Stimulated activated naive CD8-positive, alpha-beta T cell treated with anti-CD3 and anti-CD28 coated beads, Interleukin-15, Interleukin-2, amounts not matched to agents 100 ng/mL and 50 ng/mL, for 24 hours (primary cell): ENCODE data around the gene CHRM1.
"Not testable (repeated sequence)": the region's sequence is repeated elsewhere in the genome, so short reads cannot be mapped to it uniquely, and the experiment has no call there.

ENCODE experiments used
- H3K27ac Mint-ChIP-seq: one replicate; pipeline ENCODE4 v1.8.0; 2021; ENCODE audit warnings: mild to moderate bottlenecking, mixed read lengths
- H3K27me3 Mint-ChIP-seq: one replicate; pipeline ENCODE4 v1.8.0; 2021; ENCODE audit warnings: mixed read lengths
- H3K36me3 Mint-ChIP-seq: one replicate; pipeline ENCODE4 v1.8.0; 2021; ENCODE audit warnings: low read depth, mixed read lengths
- H3K4me1 Mint-ChIP-seq: one replicate; pipeline ENCODE4 v1.8.0; 2021; ENCODE audit warnings: low read depth, mixed read lengths
- H3K4me3 Mint-ChIP-seq: one replicate; pipeline ENCODE4 v1.8.0; 2021; ENCODE audit warnings: mild to moderate bottlenecking, mixed read lengths
- H3K9me3 Mint-ChIP-seq: one replicate; pipeline ENCODE4 v1.8.0; 2021; ENCODE audit warnings: mixed read lengths

CHRM1 gene, protein sequence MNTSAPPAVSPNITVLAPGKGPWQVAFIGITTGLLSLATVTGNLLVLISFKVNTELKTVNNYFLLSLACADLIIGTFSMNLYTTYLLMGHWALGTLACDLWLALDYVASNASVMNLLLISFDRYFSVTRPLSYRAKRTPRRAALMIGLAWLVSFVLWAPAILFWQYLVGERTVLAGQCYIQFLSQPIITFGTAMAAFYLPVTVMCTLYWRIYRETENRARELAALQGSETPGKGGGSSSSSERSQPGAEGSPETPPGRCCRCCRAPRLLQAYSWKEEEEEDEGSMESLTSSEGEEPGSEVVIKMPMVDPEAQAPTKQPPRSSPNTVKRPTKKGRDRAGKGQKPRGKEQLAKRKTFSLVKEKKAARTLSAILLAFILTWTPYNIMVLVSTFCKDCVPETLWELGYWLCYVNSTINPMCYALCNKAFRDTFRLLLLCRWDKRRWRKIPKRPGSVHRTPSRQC

DNA sequence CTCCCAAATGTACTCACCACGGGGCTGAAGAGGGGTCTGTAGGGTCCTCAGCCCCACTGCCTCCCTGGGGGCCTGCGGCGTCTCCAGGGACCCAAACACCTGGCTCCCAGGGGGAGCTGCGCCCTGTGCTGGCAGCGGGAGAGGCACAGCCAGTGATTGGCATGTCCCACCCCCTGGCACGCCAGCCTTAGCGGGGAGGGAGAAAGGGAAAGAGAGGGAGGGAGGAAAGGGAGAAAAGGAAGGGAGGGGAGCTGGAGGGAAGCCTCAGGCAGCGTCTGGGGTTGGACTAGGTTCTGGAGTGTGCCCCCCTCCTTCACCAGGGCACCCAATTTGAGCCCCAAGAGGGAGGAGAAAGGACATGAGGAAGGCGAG, at the start of gene CHRM1:
Gene CHRM1, minus strand, starts transcription at position 163 of the 372 bp plus-strand sequence. CDS start 10,263 bp downstream, outside the sequence.
- H3K4me3 Mint-ChIP-seq = no peak within 1 kb of the TSS
- no peak within 1 kb of the TSS for H3K27ac Mint-ChIP-seq
- H3K4me1 Mint-ChIP-seq = peaks cover 31% of the 10 kb centered on the region
- no peaks in the 10 kb centered on the region for H3K36me3 Mint-ChIP-seq
- H3K9me3 Mint-ChIP-seq = no peaks in the 10 kb centered on the region
- peaks cover 39% of the 10 kb centered on the region for H3K27me3 Mint-ChIP-seq

DNA sequence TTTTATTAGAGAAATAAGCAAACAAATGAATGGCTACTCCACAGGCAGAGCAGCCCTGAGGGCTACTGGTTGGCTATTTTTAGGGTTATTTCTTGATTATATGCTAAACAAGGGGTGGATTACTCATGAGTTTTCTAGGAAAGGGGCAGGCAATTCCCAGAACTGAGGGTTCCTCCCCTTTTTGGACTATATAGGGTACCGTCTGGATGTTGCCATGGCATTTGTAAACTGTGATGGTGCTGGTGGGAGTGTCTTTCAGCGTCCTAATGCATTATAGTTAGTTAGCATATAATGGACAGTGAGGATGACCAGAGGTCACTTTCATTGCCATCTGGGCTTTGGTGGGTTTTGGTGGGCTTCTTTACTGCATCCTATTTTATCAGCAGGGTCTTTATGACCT, 44.4 kb upstream of the CHRM1 start:
- no peaks in the 10 kb centered on the region for H3K4me1 Mint-ChIP-seq
- no peaks in the 10 kb centered on the region for H3K9me3 Mint-ChIP-seq
- no peaks in the 10 kb centered on the region for H3K36me3 Mint-ChIP-seq
- H3K4me3 Mint-ChIP-seq = no peak overlapping the region
- peaks cover 47% of the 10 kb centered on the region for H3K27me3 Mint-ChIP-seq
- H3K27ac Mint-ChIP-seq = no peak overlapping the region

DNA sequence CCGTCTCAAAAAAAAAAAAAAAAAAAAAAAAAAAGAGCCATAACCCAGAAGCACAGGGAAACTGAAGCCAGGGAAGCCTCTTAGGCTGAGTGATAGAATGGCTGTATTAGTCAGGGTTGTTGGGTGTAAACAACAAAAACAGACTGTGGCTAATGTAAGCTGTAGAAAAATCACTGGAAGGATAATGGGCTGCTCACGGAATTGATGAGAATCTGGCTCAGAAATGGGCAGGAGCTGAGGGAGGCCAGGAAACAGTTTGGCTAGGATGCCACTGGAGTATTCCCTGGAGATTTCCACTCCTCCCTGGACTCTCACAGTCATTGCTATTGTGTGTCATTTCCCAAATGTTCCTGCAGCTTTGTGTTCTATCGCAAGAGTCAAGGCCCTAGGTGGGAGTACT, 41.2 kb upstream of the CHRM1 start:
- Mint-ChIP-seq H3K36me3 (no peaks in the 10 kb centered on the region), H3K9me3 (no peaks in the 10 kb centered on the region), H3K27ac (no peak overlapping the region), H3K4me3 (no peak overlapping the region), H3K27me3 (peaks cover 29% of the 10 kb centered on the region), H3K4me1 (no peaks in the 10 kb centered on the region)

DNA sequence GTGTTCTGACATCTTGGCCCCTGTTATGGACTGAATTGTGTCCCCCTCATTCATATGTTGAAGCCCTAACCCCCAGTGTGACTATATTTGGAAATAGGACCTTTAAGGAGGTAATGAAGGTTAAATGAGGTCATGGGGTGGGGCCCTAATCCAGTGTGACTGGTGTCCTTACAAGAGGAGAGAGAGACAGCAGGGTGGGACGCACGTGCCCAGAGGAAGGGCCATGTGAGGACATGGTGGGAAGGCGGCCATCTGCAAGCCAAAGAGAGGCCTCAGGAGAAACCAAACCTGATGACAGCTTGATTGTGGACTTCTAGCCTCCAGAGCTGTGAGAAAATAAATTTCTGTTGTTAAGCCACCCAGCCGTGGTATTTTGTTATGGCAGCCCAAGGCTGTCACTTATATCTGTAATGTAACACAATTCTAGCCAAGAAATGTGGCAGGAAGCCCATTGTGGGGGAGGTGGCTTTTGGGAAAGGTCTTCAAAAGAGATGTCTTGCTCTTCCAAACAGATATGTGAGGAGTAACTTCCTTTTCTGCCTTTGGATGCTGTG, 39.9 kb upstream of the CHRM1 start:
- H3K27ac Mint-ChIP-seq = no peak overlapping the region
- no peak overlapping the region for H3K4me3 Mint-ChIP-seq
- H3K9me3 Mint-ChIP-seq = no peaks in the 10 kb centered on the region
- H3K36me3 Mint-ChIP-seq = no peaks in the 10 kb centered on the region
- H3K27me3 Mint-ChIP-seq = peaks cover 23% of the 10 kb centered on the region
- no peaks in the 10 kb centered on the region for H3K4me1 Mint-ChIP-seq

DNA sequence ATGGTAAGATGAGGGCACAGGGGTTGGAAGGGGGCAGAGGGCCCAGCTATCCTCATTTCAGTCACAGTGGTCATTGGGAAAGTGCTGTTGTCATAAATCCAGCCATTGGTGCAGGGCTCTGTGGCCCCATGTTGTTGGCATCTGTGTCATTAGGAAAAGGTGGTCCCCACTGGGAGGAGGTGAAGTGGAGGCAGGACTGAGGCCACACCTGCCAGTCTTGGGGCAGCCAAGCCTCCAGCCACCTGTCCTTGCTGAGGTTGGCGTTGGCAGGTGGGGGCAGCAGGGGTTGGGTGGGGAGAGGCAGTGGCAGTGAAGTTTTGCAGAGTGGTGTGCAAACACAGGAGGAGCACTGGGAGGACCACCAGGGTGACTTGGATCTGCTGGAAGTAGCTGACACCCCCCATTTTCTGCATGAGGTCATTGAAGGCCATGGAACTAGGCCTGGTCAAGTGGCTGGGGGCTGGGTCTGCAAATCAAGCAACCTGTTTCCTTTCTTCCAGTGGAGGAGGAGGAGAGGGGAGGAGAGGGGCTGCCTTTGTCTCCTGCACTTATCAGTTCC, 38.3 kb upstream of the CHRM1 start:
- H3K27me3 Mint-ChIP-seq = peaks cover 18% of the 10 kb centered on the region
- H3K4me1 Mint-ChIP-seq = no peaks in the 10 kb centered on the region
- H3K36me3 Mint-ChIP-seq = no peaks in the 10 kb centered on the region
- no peaks in the 10 kb centered on the region for H3K9me3 Mint-ChIP-seq
- H3K4me3 Mint-ChIP-seq = no peak overlapping the region
- H3K27ac Mint-ChIP-seq = no peak overlapping the region

DNA sequence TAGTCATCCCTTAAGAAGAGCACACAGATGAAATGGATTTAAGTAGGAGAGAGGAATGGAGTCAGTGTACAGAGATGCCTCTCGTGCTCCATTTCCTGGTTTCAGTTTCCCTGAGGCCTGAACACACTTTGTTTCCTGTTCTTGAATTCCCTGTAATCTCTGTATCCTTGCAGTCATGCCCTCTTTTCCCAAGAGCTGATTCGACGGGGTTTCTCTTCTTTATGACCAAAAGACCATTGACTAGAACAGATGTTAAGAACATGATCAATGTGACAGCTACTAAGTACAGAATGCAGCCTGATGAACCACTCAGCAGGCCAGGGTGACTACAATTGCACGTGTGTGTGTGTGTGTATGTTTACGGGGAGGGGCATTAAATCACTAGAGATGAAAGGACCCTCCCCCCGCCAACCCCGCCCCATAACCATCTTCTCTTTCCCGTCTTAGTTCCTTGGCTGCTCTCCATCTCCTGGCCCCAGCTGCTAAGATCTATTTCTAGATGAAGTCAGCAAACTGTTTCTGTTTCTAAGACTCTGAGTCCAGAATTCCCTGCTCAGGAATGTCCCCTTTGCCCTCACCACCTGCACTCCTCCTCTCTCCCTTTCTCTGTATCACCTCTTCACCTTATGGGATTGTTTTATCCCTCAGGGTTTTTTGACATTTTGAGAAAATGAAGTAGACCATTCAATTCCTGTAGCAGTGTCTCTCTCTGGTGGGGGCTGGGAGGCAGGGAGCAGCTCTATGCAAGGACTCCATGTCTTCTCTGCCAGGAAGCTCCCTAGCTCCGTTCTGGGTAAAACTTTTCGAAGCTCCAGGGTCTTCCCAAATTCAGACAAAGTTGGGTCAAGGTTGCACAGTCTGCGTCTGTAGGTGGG, 37.6 kb upstream of the CHRM1 start:
- H3K4me3 Mint-ChIP-seq = no peak overlapping the region
- no peak overlapping the region for H3K27ac Mint-ChIP-seq
- H3K9me3 Mint-ChIP-seq = no peaks in the 10 kb centered on the region
- H3K27me3 Mint-ChIP-seq = peaks cover 18% of the 10 kb centered on the region
- no peaks in the 10 kb centered on the region for H3K36me3 Mint-ChIP-seq
- H3K4me1 Mint-ChIP-seq = no peaks in the 10 kb centered on the region

DNA sequence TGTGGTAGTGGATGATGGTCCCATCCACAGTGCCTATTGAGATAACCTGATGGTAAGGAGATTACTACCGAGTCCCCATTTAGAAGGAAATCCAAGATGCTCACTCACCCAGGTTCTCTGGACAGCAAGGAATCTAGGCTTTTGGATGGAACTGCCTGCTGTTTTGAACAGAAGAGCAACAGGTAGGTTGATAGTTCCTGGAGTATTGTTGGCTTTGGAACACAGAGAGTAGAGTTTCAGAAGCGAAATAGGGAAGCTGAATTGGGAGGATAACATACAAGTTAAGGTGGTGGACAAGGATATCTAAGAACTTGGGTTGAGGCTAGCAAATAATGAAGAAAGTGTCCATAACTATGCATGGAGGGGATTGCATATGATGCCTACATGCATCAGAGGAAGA, 36.0 kb upstream of the CHRM1 start:
- no peak overlapping the region for H3K27ac Mint-ChIP-seq
- H3K9me3 Mint-ChIP-seq = no peaks in the 10 kb centered on the region
- H3K36me3 Mint-ChIP-seq = no peaks in the 10 kb centered on the region
- H3K4me1 Mint-ChIP-seq = no peaks in the 10 kb centered on the region
- no peak overlapping the region for H3K4me3 Mint-ChIP-seq
- peaks cover 12% of the 10 kb centered on the region for H3K27me3 Mint-ChIP-seq

DNA sequence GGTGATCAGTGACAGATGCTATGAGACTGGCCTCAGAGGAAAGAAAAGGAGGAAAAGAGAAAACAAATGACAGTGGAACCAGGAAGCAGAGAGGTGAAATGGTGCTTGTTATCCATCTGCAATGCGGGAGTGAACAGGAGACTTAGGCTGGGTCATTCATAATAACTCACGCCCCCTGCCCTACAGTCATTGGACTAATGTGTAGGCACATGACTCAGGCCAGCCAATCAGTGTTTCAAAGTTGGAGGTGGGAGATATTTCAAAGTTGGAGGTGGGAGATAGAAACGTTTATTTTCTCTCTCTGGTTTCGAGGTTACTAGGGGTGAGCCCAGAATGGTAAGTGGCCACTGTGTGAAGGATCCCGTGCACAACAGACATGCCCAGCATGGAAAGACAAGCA, 33.3 kb upstream of the CHRM1 start:
- Mint-ChIP-seq H3K27me3 (peaks cover 12% of the 10 kb centered on the region), H3K27ac (no peak overlapping the region), H3K4me1 (no peaks in the 10 kb centered on the region), H3K36me3 (no peaks in the 10 kb centered on the region), H3K9me3 (no peaks in the 10 kb centered on the region), H3K4me3 (no peak overlapping the region)

DNA sequence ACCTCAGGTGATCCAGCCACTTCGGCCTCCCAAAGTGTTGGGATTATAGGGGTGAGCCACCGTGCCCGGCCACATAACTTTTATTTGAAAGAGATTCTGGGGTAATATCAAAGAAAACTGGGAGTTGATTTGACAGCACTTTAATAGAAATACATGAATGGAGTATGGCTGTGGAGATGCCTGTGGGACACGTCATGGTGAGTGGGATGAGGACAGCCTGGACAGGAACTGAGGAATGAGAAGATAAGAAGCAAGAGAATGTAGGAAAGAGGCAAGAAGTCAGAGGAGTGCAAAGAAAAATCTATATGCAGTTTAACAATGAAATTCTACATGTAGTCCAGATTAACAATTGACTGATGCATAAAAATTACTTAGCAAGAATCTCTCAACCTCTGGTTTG, 32.6 kb upstream of the CHRM1 start:
- H3K36me3 Mint-ChIP-seq = no peaks in the 10 kb centered on the region
- no peak overlapping the region for H3K4me3 Mint-ChIP-seq
- H3K27ac Mint-ChIP-seq = no peak overlapping the region
- no peaks in the 10 kb centered on the region for H3K4me1 Mint-ChIP-seq
- peaks cover 12% of the 10 kb centered on the region for H3K27me3 Mint-ChIP-seq
- H3K9me3 Mint-ChIP-seq = no peaks in the 10 kb centered on the region

DNA sequence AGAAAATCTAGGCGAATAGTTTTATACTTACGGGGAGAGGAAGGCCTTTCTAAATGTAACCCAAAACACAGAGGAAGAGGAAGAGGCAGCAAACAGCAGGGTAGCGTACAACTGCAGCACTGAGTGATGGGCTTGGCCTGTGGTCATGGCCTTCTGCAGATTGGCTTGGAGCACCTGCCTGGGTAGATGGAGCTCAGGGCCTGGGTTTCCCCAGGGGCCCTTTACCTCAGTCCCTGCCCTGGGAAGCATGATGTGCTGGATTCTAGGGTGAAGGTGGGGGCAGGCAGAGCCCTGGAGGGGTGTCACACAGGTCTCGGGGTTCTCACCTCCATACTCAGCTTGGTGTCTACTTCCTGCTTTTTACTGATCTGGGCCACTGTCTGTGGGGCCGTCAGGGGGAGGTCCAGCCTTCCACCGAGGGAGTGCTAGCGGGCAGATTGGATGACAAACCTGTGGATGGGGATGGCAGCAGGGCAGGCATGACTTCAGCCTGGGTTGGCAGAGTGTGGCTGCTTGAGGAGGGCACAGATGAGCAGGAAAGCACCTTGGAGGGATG, 27.7 kb upstream of the CHRM1 start:
- Mint-ChIP-seq H3K9me3 (no peaks in the 10 kb centered on the region), H3K36me3 (no peaks in the 10 kb centered on the region), H3K4me3 (no peak overlapping the region), H3K27me3 (peaks cover 10% of the 10 kb centered on the region), H3K4me1 (no peaks in the 10 kb centered on the region), H3K27ac (no peak overlapping the region)

DNA sequence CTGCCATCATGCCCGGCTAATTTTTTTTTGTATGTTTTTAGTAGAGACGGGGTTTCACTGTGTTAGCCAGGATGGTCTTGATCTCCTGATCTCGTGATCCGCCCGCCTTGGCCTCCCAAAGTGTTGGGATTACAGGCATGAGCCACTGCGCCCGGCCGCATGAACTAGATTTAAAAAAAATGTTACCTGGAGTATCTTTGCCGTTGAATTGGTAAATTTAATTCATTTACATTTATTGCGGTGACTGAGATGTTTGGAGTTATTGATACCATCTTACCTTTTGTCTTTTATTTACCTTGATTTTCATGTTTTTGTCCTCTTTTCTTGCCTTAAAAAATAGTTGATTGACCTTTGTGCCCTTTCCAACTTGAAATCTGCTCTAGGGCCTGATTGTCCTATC, 24.4 kb upstream of the CHRM1 start:
- H3K27ac Mint-ChIP-seq, H3K4me3 Mint-ChIP-seq, H3K36me3 Mint-ChIP-seq, H3K9me3 Mint-ChIP-seq, H3K4me1 Mint-ChIP-seq: not testable (repeated sequence)
- peaks cover 16% of the 10 kb centered on the region for H3K27me3 Mint-ChIP-seq

DNA sequence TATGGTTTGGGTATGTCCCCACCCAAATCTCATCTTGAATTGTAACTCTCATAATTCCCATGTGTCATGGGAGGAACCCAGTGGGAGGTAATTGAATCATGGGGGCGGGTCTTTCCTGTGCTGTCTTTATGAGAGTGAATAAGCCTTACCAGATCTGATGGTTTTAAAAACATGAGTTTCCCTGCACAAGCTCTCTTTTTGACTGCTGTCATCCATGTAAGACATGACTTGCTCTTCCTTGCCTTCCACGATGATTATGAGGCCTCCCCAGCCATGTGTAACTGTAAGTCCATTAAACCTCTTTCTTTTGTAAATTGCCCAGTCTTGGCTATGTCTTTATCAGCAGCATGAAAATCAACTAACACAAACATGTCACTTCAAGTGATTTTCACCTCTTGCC, 16.4 kb upstream of the CHRM1 start:
- not testable (repeated sequence) for H3K36me3 Mint-ChIP-seq, H3K4me3 Mint-ChIP-seq, H3K4me1 Mint-ChIP-seq, H3K9me3 Mint-ChIP-seq, H3K27ac Mint-ChIP-seq
- H3K27me3 Mint-ChIP-seq = peaks cover 12% of the 10 kb centered on the region

DNA sequence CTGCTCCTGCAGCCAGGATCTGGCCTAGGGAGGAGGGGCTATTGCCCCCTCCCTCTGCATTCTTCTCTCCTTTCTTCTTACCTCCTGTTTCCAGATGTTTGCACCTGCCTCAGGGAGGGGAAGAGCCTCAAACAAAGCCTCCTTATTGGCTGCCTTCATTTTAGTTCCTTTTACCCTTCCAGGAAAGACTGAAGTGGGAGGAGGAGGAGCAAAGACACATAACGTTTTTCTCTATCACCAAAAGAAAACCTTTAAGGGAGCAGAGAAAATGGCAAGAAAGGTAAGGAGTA, 13.3 kb upstream of the CHRM1 start:
- no peak overlapping the region for H3K27ac Mint-ChIP-seq
- H3K36me3 Mint-ChIP-seq = no peaks in the 10 kb centered on the region
- peaks cover 7% of the 10 kb centered on the region for H3K9me3 Mint-ChIP-seq
- no peak overlapping the region for H3K4me3 Mint-ChIP-seq
- peaks cover 3% of the 10 kb centered on the region for H3K4me1 Mint-ChIP-seq
- peaks cover 32% of the 10 kb centered on the region for H3K27me3 Mint-ChIP-seq

DNA sequence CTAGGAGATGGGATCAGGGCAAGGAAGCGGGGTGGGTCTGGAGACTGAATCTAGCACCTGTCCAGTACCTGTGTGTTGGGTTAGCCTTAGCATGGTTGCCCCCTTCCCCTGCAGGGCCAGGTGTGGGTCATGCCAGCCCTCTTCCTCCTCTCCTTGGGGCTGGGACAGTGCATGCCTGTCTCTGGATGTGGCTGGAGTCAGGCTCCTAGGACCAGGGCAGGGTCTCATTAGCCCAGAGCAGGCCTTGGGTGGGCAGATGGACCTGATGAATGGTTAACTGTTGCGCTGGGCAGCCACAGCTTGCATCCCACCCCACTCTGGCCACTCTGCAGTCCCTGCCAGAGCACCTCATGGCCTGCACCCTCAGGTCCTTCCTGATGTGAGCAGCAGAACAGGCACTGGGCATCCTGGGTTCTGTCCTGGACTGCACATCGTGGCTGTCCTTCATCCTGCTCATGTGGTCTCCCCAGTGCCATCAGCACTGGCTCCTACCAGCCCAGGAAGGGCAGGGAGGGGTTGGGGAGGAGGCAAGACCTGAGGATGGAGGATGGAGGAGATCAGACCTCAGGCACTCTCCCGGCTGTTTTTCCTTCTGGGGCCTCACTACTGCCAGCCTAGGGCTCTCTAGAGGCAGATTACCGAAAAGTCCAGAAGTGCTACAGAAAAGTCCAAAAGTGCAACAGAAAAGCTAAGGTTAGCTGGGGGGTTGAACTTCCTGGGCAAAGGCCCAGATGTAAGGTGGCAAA, 12.8 kb upstream of the CHRM1 start:
- H3K4me1 Mint-ChIP-seq = peaks cover 3% of the 10 kb centered on the region
- H3K36me3 Mint-ChIP-seq = no peaks in the 10 kb centered on the region
- no peak overlapping the region for H3K27ac Mint-ChIP-seq
- no peak overlapping the region for H3K4me3 Mint-ChIP-seq
- H3K9me3 Mint-ChIP-seq = peaks cover 7% of the 10 kb centered on the region
- H3K27me3 Mint-ChIP-seq = peaks cover 33% of the 10 kb centered on the region
